ENCODE data around the gene UBE2J2. TPM values are rescaled to one million over a fixed set of nuclear protein-coding genes. Genes with fewer than 3 reads are reported as not detected.

UBE2J2 gene
- total and polyA plus RNA-seq, 7 donors: 32.4 to 63.6 (median 34.2) TPM

- Histone ChIP-seq H3K9me3 (no peaks in the 10 kb centered on the region), H3K4me3 (no peak overlapping the region), H3K4me1 (peaks cover 0 to 54% (median 45%) of the 10 kb centered on the region in 4 donors), H3K27ac (no peak overlapping the region), H3K27me3 (no peaks in the 10 kb centered on the region), H3K36me3 (peaks cover 0 to 17% (median 5%) of the 10 kb centered on the region in 4 donors)
- DNase-seq: no peak
- WGBS, 2 donors: 80 to 88% methylated on average over 7 of the region's 7 CpGs
- TF ChIP-seq POLR2AphosphoS5 (IDR thresholded peaks at IDR 0.05) (no peak), POLR2A (IDR thresholded peaks at IDR 0.05) (no peak), EP300 (IDR thresholded peaks at IDR 0.05) (no peak)
- TF ChIP-seq, protein P1, sequence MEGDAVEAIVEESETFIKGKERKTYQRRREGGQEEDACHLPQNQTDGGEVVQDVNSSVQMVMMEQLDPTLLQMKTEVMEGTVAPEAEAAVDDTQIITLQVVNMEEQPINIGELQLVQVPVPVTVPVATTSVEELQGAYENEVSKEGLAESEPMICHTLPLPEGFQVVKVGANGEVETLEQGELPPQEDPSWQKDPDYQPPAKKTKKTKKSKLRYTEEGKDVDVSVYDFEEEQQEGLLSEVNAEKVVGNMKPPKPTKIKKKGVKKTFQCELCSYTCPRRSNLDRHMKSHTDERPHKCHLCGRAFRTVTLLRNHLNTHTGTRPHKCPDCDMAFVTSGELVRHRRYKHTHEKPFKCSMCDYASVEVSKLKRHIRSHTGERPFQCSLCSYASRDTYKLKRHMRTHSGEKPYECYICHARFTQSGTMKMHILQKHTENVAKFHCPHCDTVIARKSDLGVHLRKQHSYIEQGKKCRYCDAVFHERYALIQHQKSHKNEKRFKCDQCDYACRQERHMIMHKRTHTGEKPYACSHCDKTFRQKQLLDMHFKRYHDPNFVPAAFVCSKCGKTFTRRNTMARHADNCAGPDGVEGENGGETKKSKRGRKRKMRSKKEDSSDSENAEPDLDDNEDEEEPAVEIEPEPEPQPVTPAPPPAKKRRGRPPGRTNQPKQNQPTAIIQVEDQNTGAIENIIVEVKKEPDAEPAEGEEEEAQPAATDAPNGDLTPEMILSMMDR (IDR thresholded peaks at IDR 0.05): no peak
- intact Hi-C loops (cut with DNase I): loop anchor here (5.0 kb wide), 1 partner anchor 149 kb away; no protein-coding TSS in a partner anchor
Measured at GRCh38 chr1:1270813-1271212, 2.8 kb downstream of the UBE2J2 start.

- Histone ChIP-seq H3K27me3 (no peaks in the 10 kb centered on the region), H3K36me3 (peaks cover 0 to 37% (median 10%) of the 10 kb centered on the region in 4 donors), H3K27ac (no peak overlapping the region), H3K4me1 (peaks cover 0 to 57% (median 44%) of the 10 kb centered on the region in 4 donors), H3K4me3 (no peak overlapping the region), H3K9me3 (no peaks in the 10 kb centered on the region)
- WGBS, 2 donors: 96 to 97% methylated on average over 13 of the region's 13 CpGs
- DNase-seq: no peak
- intact Hi-C loops (cut with DNase I): no loop called here
- TF ChIP-seq EP300 (IDR thresholded peaks at IDR 0.05) (no peak), POLR2AphosphoS5 (IDR thresholded peaks at IDR 0.05) (no peak), POLR2A (IDR thresholded peaks at IDR 0.05) (no peak)
Measured at GRCh38 chr1:1268284-1268682, 5.4 kb downstream of the UBE2J2 start.

DNA sequence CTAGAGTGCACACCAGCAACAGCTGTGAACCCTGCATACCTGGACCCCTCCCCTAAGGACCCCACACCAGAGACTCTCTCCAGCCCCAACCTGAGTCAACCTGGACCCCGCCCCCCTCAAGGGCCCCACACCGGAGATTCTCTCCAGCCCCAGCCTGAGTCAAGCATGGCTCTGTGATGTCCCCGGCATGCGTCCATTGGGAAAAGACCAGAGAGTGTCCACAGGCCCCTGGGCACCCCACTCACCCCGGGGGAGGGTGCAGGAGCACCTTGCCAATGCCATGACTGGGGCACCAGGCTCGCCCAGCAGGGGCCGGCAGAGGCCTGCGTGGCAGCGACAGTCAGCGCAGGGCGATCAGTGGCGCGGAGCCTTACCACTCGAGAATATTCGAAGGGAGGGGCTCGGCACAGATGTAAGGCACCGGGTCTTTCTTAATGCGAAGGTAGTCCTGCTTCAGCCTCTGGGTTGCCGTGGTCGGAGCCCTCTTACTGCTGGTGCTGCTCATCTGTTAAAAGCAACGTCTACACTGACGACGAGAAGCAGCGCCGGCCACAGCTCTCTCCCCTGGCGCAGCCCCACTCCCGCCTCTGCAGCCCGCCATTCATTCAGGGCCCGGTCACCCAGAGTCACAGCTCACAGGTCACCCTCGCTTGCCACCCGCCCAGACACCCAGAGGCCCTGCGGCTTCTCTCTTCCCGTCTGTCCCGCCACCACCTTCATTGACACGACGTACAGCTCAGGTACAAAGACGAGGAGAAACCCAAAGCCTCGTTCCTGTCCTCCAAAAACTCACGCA, 6.0 kb downstream of the UBE2J2 start:
- peaks cover 3 to 43% (median 14%) of the 10 kb centered on the region in 4 donors for H3K36me3 ChIP-seq
- no peak for TF ChIP-seq POLR2A (IDR thresholded peaks at IDR 0.05)
- no peak for TF ChIP-seq POLR2AphosphoS5 (IDR thresholded peaks at IDR 0.05)
- TF ChIP-seq EP300 (IDR thresholded peaks at IDR 0.05): no peak
- TF ChIP-seq, protein P1 (IDR thresholded peaks at IDR 0.05): no peak

DNA sequence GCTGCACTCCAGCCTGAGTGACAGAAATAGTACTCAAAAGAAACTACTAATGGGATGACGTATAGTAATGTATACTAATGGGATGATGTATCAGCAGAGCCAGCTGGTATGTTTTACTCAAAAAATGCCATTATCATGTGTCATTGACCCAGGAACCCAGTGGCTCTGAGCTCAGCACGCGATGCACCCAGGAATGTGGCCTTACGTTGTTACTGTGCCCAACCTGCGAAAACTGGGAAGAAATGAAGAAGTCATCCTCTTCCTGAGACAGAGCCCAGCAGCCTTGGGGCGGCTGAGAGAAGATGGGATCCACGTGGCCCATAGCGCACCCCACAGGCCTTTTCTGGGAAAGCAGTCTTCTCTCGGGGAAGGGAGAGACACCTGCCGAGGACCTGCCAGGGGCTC, 8.8 kb downstream of the UBE2J2 start:
- TF ChIP-seq EP300 (IDR thresholded peaks at IDR 0.05): no peak
- no peak for TF ChIP-seq POLR2A (IDR thresholded peaks at IDR 0.05)
- TF ChIP-seq POLR2AphosphoS5 (IDR thresholded peaks at IDR 0.05): no peak
- TF ChIP-seq, protein P1 (IDR thresholded peaks at IDR 0.05): no peak
- H3K27me3 ChIP-seq: no peaks in the 10 kb centered on the region
- DNase-seq: no peak
- peak overlapping the region in 3 of 4 donors; percentile 15 to 56 (median 53) for H3K27ac ChIP-seq
- peaks cover 10 to 71% (median 32%) of the 10 kb centered on the region in 4 donors for H3K36me3 ChIP-seq
- H3K4me3 ChIP-seq: no peak overlapping the region
- peaks cover 0 to 24% (median 13%) of the 10 kb centered on the region in 4 donors for H3K4me1 ChIP-seq
- intact Hi-C loops (cut with DNase I): no loop called here
- 82 to 83% methylated on average over 10 of the region's 10 CpGs for WGBS, 2 donors
- H3K9me3 ChIP-seq: no peaks in the 10 kb centered on the region

More for the DNA sequence above, 6.0 kb downstream of the UBE2J2 start:
- WGBS, 2 donors: 96% methylated on average over 39 of the region's 39 CpGs
- Histone ChIP-seq H3K9me3 (no peaks in the 10 kb centered on the region), H3K4me1 (peaks cover 0 to 53% (median 41%) of the 10 kb centered on the region in 4 donors), H3K27me3 (no peaks in the 10 kb centered on the region), H3K27ac (no peak overlapping the region), H3K4me3 (no peak overlapping the region)
- DNase-seq: no peak
- intact Hi-C loops (cut with DNase I): no loop called here

DNA sequence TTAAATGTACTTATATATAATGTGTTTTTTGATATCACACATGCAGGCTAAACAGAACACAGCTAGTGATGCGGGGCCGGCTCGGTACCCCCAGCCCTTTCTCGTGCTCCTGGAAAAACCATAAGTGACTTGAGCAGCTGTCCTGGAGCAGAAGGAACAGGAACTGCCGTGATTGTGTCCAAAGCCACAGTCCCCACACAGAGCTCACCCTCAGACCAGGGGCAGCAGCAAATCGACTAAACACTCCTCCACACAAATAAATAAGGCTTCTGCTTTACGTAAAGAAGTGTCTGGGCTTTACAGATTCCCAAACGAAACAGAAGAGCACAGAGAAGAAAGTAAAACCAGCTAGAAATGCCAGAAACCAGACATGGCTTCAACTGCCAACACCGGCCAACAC, 9.6 kb downstream of the UBE2J2 start:
- Histone ChIP-seq H3K4me1 (peaks cover 0 to 24% (median 9%) of the 10 kb centered on the region in 4 donors), H3K27me3 (no peaks in the 10 kb centered on the region), H3K4me3 (no peak overlapping the region), H3K36me3 (peaks cover 18 to 77% (median 37%) of the 10 kb centered on the region in 4 donors), H3K27ac (peak overlapping the region in 1 of 4 donors; percentile 56), H3K9me3 (no peaks in the 10 kb centered on the region)
- 91% methylated on average over 9 of the region's 9 CpGs for WGBS, 2 donors
- intact Hi-C loops (cut with DNase I): no loop called here
- TF ChIP-seq POLR2A (IDR thresholded peaks at IDR 0.05) (no peak), EP300 (IDR thresholded peaks at IDR 0.05) (no peak), POLR2AphosphoS5 (IDR thresholded peaks at IDR 0.05) (no peak)
- TF ChIP-seq, protein P1 (IDR thresholded peaks at IDR 0.05): no peak
- DNase-seq: no peak
